Activated CD8-positive, alpha-beta memory T cell treated with anti-CD3 and anti-CD28 coated beads for 4 hours (primary cell): ENCODE results near the gene ANKRD6.
"Not testable (repeated sequence)": the region's sequence is repeated elsewhere in the genome, so short reads cannot be mapped to it uniquely, and the experiment has no call there.

Experiments
- DNase-seq, 2 donors: peaks; one replicate each; pipeline ENCODE4 v3.0.0-alpha.2; 2020; ENCODE audit warnings: low read depth in 2 of 2

Gene ANKRD6

GRCh38 chr6:89432875-89433251 lies at the start of gene ANKRD6:
Gene ANKRD6, plus strand, starts transcription at chr6:89433152. Its CDS starts 133,825 bp downstream, at chr6:89566977.
- peak; percentile 70 to 71 for DNase-seq

- DNase-seq = no peak
Measured at GRCh38 chr6:89385156-89385667, 47.7 kb upstream of the ANKRD6 start.

GRCh38 chr6:89385846-89386245 lies 47.1 kb upstream of the ANKRD6 start:
- no peak for DNase-seq

- DNase-seq = no peak
Measured at GRCh38 chr6:89386917-89387491, 45.9 kb upstream of the ANKRD6 start.

- DNase-seq = no peak
Measured at GRCh38 chr6:89387516-89388201, 45.3 kb upstream of the ANKRD6 start.

- no peak for DNase-seq
Measured at GRCh38 chr6:89388846-89389245, 44.1 kb upstream of the ANKRD6 start.

- DNase-seq = no peak
Measured at GRCh38 chr6:89392823-89393222, 40.1 kb upstream of the ANKRD6 start.

GRCh38 chr6:89393659-89394058 lies 39.3 kb upstream of the ANKRD6 start:
- DNase-seq = no peak

- not testable (repeated sequence) for DNase-seq
Measured at GRCh38 chr6:89397884-89398283, 35.1 kb upstream of the ANKRD6 start.

- no peak for DNase-seq
Measured at GRCh38 chr6:89398762-89399525, 34.0 kb upstream of the ANKRD6 start.

- no peak for DNase-seq
Measured at GRCh38 chr6:89400050-89400449, 32.9 kb upstream of the ANKRD6 start.

GRCh38 chr6:89400912-89401399 lies 32.0 kb upstream of the ANKRD6 start:
- DNase-seq = no peak

GRCh38 chr6:89402776-89403175 lies 30.2 kb upstream of the ANKRD6 start:
- DNase-seq = no peak

- no peak for DNase-seq
Measured at GRCh38 chr6:89404512-89404911, 28.4 kb upstream of the ANKRD6 start.

- DNase-seq = no peak
Measured at GRCh38 chr6:89406141-89406540, 26.8 kb upstream of the ANKRD6 start.

GRCh38 chr6:89409461-89410035 lies 23.4 kb upstream of the ANKRD6 start:
- no peak for DNase-seq

- no peak for DNase-seq
Measured at GRCh38 chr6:89410231-89410761, 22.7 kb upstream of the ANKRD6 start.

- no peak for DNase-seq
Measured at GRCh38 chr6:89410788-89411144, 22.2 kb upstream of the ANKRD6 start.

GRCh38 chr6:89411145-89412070 lies 21.5 kb upstream of the ANKRD6 start:
- DNase-seq = no peak

GRCh38 chr6:89412071-89413005 lies 20.6 kb upstream of the ANKRD6 start, which contains the start of gene RRAGD:
Gene RRAGD, minus strand, starts transcription at chr6:89412273. Its CDS starts 280 bp downstream, at chr6:89411993.
- peak; percentile 6 to 37 for DNase-seq
